ENCODE results near the gene SAMD3.

DNA sequence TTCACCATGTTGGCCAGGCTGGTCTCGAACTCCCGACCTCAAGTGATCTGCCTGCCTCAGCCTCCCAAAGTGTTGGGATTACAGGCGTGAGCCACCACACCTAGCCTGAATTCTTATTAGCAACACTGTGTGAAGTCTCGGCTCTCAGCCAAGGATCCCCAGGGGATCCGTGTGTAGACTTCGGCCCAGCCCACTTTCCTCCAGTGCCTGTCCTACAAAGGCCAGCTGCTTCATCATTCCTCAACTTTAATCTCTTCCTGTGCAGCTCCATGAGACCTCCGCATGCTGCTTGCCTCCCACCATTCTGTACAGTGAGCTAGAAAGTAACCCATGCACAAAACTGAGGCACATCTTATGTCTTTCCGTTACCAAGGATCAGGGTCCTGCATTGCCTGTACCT, 71.8 kb downstream of the SAMD3 start:
- TF ChIP-seq POLR2A (IDR thresholded peaks at IDR 0.05; ENCODE audit: borderline replicate concordance, extremely low read depth, insufficient read depth, insufficient read length) (no peak), CTCF (IDR thresholded peaks at IDR 0.05 in 2 of 3, conservative IDR thresholded peaks at IDR 0.05 in 1 of 3; ENCODE audit: borderline replicate concordance in 1 of 3, insufficient read depth in 1 of 3, low read depth in 2 of 3, low read length in 2 of 3) (no peak), EZH2phosphoT487 (IDR thresholded peaks at IDR 0.05; ENCODE audit: borderline replicate concordance) (no peak), SRF (IDR thresholded peaks at IDR 0.05; ENCODE audit: low read depth) (no peak), CEBPB (IDR thresholded peaks at IDR 0.05; ENCODE audit: low read depth) (no peak), JUND (IDR thresholded peaks at IDR 0.05) (no peak), SP1 (IDR thresholded peaks at IDR 0.05; ENCODE audit: low read depth) (no peak)
- TF ChIP-seq, protein P1, sequence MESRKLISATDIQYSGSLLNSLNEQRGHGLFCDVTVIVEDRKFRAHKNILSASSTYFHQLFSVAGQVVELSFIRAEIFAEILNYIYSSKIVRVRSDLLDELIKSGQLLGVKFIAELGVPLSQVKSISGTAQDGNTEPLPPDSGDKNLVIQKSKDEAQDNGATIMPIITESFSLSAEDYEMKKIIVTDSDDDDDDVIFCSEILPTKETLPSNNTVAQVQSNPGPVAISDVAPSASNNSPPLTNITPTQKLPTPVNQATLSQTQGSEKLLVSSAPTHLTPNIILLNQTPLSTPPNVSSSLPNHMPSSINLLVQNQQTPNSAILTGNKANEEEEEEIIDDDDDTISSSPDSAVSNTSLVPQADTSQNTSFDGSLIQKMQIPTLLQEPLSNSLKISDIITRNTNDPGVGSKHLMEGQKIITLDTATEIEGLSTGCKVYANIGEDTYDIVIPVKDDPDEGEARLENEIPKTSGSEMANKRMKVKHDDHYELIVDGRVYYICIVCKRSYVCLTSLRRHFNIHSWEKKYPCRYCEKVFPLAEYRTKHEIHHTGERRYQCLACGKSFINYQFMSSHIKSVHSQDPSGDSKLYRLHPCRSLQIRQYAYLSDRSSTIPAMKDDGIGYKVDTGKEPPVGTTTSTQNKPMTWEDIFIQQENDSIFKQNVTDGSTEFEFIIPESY (IDR thresholded peaks at IDR 0.05; ENCODE audit: extremely low read depth, insufficient replicate concordance, low read length), result no peak

All from HCT116 (cell line).